ENCODE measurements around the gene RORB.

- TF ChIP-seq CTCF (IDR thresholded peaks at IDR 0.05) (no peak), POLR2A (IDR thresholded peaks at IDR 0.05) (no peak)
Measured at GRCh38 chr9:74493512-74493911, 3.6 kb upstream of the RORB start.

Data from Peyer's patch (tissue), 4 donors.